Keratinocyte (primary cell): ENCODE measurements around the gene ERRFI1. TPM values are rescaled to one million over a fixed set of nuclear protein-coding genes. Genes with fewer than 3 reads are reported as not detected.
A peak's percentile ranks its signal among the peaks of the same experiment; 100 is the strongest.

Experiments used
- DNase-seq: peaks from one replicate; pipeline ENCODE4 v3.0.0-alpha.2; 2011; ENCODE audit warnings: low read depth, missing footprints, low spot score
- FAIRE-seq: peaks from 2 replicates; lab custom pipeline; 2011; peaks lifted over from hg19 to GRCh38; lab: Jason Lieb, UNC
- H2AFZ ChIP-seq: 2 replicates; pipeline ENCODE4 v1.6.0; 2012; ENCODE audit warnings: low read length, control low read depth, inconsistent platforms; ENCODE audit not compliant: control insufficient read depth
- H3K27ac ChIP-seq: 2 replicates; pipeline ENCODE4 v1.5.1; 2011; ENCODE audit warnings: low read length; ENCODE audit not compliant: control insufficient read depth, insufficient read depth
- H3K27me3 ChIP-seq: 3 replicates; pipeline ENCODE4 v1.6.0; 2011; ENCODE audit warnings: low read length; ENCODE audit not compliant: control insufficient read depth, insufficient read depth; ENCODE audit errors: extremely low read depth
- H3K36me3 ChIP-seq, 2 experiments: 2 replicates in 1 of 2; 3 replicates in 1 of 2; pipeline ENCODE4 v1.5.1; 2011; ENCODE audit warnings: low read length in 2 of 2, mild to moderate bottlenecking in 1 of 2; ENCODE audit not compliant: control insufficient read depth in 2 of 2, insufficient read depth in 2 of 2; ENCODE audit errors: extremely low read depth in 1 of 2
- H3K4me1 ChIP-seq: 3 replicates; pipeline ENCODE4 v1.5.1; 2011; ENCODE audit warnings: low read length; ENCODE audit not compliant: control insufficient read depth, insufficient read depth; ENCODE audit errors: extremely low read depth
- H3K4me2 ChIP-seq: 3 replicates; pipeline ENCODE4 v1.6.0; 2011; ENCODE audit warnings: low read depth, low read length; ENCODE audit not compliant: control insufficient read depth, insufficient read depth; ENCODE audit errors: extremely low read depth
- H3K4me3 ChIP-seq, 3 experiments: fragments of 200-600 bp in 1 of 3; sonication (generic) in 1 of 3; 2 replicates in 2 of 3; 3 replicates in 1 of 3; pipeline ENCODE4 v1.5.1; 2011 to 2016; ENCODE audit warnings: low read length in 3 of 3, mild to moderate bottlenecking in 3 of 3, control low read depth in 2 of 3, inconsistent platforms in 1 of 3, low read depth in 1 of 3, mixed read lengths in 1 of 3, mixed run types in 1 of 3, moderate library complexity in 1 of 3; ENCODE audit not compliant: control insufficient read depth in 2 of 3, insufficient read depth in 2 of 3; ENCODE audit errors: extremely low read depth in 1 of 3
- H3K79me2 ChIP-seq: 2 replicates; pipeline ENCODE4 v1.6.0; 2012; ENCODE audit warnings: low read length; ENCODE audit not compliant: control insufficient read depth, insufficient read depth
- H3K9ac ChIP-seq: 3 replicates; pipeline ENCODE4 v1.6.0; 2011; ENCODE audit warnings: low read length; ENCODE audit not compliant: control insufficient read depth, insufficient read depth; ENCODE audit errors: extremely low read depth
- H3K9me1 ChIP-seq: 3 replicates; pipeline ENCODE4 v1.6.0; 2011; ENCODE audit warnings: low read length; ENCODE audit not compliant: control insufficient read depth, insufficient read depth; ENCODE audit errors: extremely low read depth
- H3K9me3 ChIP-seq: 2 replicates; pipeline ENCODE4 v1.5.1; 2012; ENCODE audit warnings: low read depth, low read length; ENCODE audit not compliant: control insufficient read depth
- H4K20me1 ChIP-seq: 3 replicates; pipeline ENCODE4 v1.6.0; 2011; ENCODE audit warnings: low read length; ENCODE audit not compliant: control insufficient read depth, insufficient read depth; ENCODE audit errors: extremely low read depth
- EZH2 ChIP-seq: IDR thresholded peaks from one replicate; pipeline ENCODE4 v1.6.1; 2012; ENCODE audit warnings: inconsistent platforms, mild to moderate bottlenecking, low read length, moderate library complexity
- dilution Hi-C: fragments of 300-500 bp; cut with MboI; formaldehyde crosslinking; loops from one replicate; pipeline ENCODE4 v1.7.0; 2020; ENCODE audit warnings: low sequenced_read_pairs; ENCODE audit not compliant: extremely low pct_ligation_motif_present
- polyA plus RNA-seq, 5 experiments: library from polyadenylated mRNA; depleted of rRNA in 3 of 5; stranded (reverse) in 3 of 5; stranded (forward) in 1 of 5; unstranded in 1 of 5; fragments of >200 nt; gene quantifications; 1 replicate in 1 of 5; 2 replicates in 3 of 5; 3 replicates in 1 of 5; pipeline versions ENCODE4 v1.2.1 to v1.2.3, GENCODE V29; 2011 to 2012; ENCODE audit warnings: missing spikeins in 2 of 5, low read depth in 1 of 5, low replicate concordance in 1 of 5
- TF ChIP-seq, protein P1 (sequence below), 3 experiments: IDR thresholded peaks in 1 of 3; conservative IDR thresholded peaks in 1 of 3; optimal IDR thresholded peaks in 1 of 3; 2 replicates in 2 of 3; 3 replicates in 1 of 3; pipeline versions ENCODE3 to v1.5.1; 2011; ENCODE audit warnings: low read length in 3 of 3, mild to moderate bottlenecking in 3 of 3, moderate library complexity in 2 of 3, control low read depth in 1 of 3, inconsistent platforms in 1 of 3; ENCODE audit not compliant: insufficient read depth in 2 of 3; ENCODE audit errors: extremely low read depth in 1 of 3

Gene ERRFI1
- polyA plus RNA-seq, 1 donor (not counting 4 experiments of a cell fraction or from before 2014, with no cell fraction given) = 130 TPM

DNA sequence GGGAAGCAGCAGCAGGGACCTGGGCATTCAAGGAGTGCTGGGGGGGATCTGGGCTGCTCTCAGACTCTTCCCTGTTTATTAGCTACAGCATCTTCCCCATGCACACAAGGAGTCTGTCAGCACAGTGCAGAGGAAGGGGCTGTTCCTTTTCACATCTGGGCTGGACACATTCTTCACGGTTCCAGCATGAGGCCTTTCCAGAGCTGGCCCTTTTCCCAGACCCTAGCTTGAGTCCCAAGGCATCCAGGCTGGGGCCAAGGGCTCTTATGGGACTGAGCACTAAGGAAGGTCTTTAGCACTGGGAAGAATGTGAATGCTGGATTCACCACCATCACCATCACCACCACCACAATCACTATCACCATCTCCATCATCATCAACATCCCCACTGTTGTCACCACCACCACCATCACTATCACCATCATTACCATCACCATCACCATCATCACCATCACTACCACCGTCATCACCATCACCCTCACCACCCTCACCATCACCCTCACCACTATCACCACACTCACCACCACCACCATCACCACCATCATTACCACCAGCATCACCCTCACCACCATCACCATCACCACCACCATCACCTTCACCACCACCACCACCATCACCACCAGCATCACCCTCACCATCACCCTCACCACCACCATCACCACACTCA, 36.2 kb downstream of the ERRFI1 start:
- Histone ChIP-seq H3K36me3 (peaks cover 14 to 15% of the 10 kb centered on the region in 2 experiments), H3K4me1 (peaks cover 12% of the 10 kb centered on the region), H3K9me1 (no peaks in the 10 kb centered on the region), H3K27ac (no peak overlapping the region), H2AFZ (no peak overlapping the region), H3K27me3 (no peaks in the 10 kb centered on the region), H3K4me2 (no peak overlapping the region), H4K20me1 (no peaks in the 10 kb centered on the region), H3K9ac (no peak overlapping the region), H3K79me2 (no peaks in the 10 kb centered on the region), H3K9me3 (no peaks in the 10 kb centered on the region), H3K4me3 (no peak overlapping the region)
- DNase-seq (no peak), FAIRE-seq (no peak)
- no peak for TF ChIP-seq EZH2
- TF ChIP-seq, protein P1, sequence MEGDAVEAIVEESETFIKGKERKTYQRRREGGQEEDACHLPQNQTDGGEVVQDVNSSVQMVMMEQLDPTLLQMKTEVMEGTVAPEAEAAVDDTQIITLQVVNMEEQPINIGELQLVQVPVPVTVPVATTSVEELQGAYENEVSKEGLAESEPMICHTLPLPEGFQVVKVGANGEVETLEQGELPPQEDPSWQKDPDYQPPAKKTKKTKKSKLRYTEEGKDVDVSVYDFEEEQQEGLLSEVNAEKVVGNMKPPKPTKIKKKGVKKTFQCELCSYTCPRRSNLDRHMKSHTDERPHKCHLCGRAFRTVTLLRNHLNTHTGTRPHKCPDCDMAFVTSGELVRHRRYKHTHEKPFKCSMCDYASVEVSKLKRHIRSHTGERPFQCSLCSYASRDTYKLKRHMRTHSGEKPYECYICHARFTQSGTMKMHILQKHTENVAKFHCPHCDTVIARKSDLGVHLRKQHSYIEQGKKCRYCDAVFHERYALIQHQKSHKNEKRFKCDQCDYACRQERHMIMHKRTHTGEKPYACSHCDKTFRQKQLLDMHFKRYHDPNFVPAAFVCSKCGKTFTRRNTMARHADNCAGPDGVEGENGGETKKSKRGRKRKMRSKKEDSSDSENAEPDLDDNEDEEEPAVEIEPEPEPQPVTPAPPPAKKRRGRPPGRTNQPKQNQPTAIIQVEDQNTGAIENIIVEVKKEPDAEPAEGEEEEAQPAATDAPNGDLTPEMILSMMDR (optimal IDR thresholded peaks at IDR 0.05 in 1 of 3, IDR thresholded peaks at IDR 0.05 in 1 of 3, conservative IDR thresholded peaks at IDR 0.05 in 1 of 3; ENCODE audit: extremely low read depth in 1 of 3, insufficient read depth in 2 of 3, low read length in 3 of 3) = no peak
- dilution Hi-C loops = no loop called here

DNA sequence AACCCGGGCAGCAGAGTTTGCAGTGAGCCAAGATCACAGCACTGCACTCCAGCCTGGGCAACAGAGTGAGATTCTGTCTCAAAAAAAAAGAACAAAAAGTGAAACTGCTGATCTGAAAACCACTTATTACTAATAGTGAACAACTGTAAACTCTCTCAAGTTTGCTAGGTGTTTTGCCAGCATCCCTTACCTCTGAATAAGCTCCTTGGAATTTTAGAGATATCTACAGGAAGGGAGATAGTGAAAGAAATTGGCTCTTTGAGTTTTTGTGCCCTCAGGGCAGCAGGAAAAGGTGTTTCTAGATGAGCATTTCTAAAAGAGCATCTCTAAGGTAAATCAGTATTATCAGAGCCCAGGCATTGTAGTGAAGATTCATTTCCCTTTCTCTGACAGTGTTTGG, 37.5 kb downstream of the ERRFI1 start:
- Histone ChIP-seq H3K4me1 (peaks cover 12% of the 10 kb centered on the region), H3K4me3 (no peak overlapping the region), H3K36me3 (peaks cover 22 to 25% of the 10 kb centered on the region in 2 experiments), H4K20me1 (no peaks in the 10 kb centered on the region), H3K27ac (peak overlapping the region; percentile 20), H3K4me2 (peak overlapping the region; percentile 48), H3K79me2 (peaks cover 4% of the 10 kb centered on the region), H3K9me1 (no peaks in the 10 kb centered on the region), H2AFZ (no peak overlapping the region), H3K9ac (no peak overlapping the region), H3K9me3 (no peaks in the 10 kb centered on the region), H3K27me3 (no peaks in the 10 kb centered on the region)
- DNase-seq = no peak
- peak; percentile 82 for FAIRE-seq
- dilution Hi-C loops = no loop called here
- no peak for TF ChIP-seq EZH2
- TF ChIP-seq, protein P1 (optimal IDR thresholded peaks at IDR 0.05 in 1 of 3, IDR thresholded peaks at IDR 0.05 in 1 of 3, conservative IDR thresholded peaks at IDR 0.05 in 1 of 3; ENCODE audit: extremely low read depth in 1 of 3, insufficient read depth in 2 of 3, low read length in 3 of 3) = no peak
